ENCODE measurements around the gene ITGB3BP.
"Not testable (repeated sequence)": the region's sequence is repeated elsewhere in the genome, so short reads cannot be mapped to it uniquely, and the experiment has no call there.

ITGB3BP gene, protein sequence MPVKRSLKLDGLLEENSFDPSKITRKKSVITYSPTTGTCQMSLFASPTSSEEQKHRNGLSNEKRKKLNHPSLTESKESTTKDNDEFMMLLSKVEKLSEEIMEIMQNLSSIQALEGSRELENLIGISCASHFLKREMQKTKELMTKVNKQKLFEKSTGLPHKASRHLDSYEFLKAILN

GRCh38 chr1:63522891-63523728 lies at the start of gene ITGB3BP, which contains the start of gene EFCAB7:
Gene ITGB3BP, minus strand, starts transcription at chr1:63523225. Its CDS starts 92 bp downstream, at chr1:63523133.
Gene EFCAB7, plus strand, starts transcription at chr1:63523525. Its CDS starts 2,048 bp downstream, at chr1:63525573.
- peak; percentile 58 to 71 (median 66) for DNase-seq

DNA sequence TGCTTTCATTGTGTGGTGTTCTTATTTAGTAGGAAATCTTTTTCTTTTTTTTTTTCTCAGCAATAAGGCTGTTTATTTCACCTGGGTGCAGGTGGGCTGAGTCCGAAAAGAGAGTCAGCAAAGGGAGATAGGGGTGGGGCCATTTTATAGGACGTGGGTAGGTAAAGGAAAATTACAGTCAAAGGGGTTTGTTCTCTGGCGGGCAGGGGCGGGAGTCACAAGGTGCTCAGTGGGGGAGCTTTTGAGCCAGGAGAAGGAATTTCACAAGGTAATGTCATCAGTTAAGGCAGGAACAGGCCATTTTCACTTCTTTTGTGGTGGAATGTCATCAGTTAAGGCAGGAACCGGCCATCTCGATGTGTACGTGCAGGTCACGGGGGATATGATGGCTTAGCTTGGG lies 49.7 kb upstream of the ITGB3BP start:
- not testable (repeated sequence) for DNase-seq

- DNase-seq, result no peak
Measured at GRCh38 chr1:63569640-63570316, 46.8 kb upstream of the ITGB3BP start.

DNA sequence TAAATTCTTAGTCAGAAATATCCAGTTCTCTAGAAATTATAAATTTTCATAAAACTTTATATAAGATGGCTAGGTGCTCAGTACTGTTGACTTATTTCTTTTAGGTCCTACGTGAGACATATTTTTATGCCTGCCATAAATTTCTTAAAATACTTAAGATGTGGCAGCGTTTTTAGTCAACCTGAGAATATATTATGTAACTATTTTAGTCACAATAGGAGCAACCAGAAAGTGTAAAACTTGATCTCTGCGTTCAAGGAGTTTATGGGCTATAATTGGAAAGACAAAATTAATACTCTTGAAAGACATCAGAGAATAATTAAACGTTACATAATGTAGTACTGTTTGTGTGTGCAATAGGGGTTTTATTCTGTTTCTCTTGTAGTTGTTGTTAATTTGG lies 46.0 kb upstream of the ITGB3BP start:
- no peak for DNase-seq

DNA sequence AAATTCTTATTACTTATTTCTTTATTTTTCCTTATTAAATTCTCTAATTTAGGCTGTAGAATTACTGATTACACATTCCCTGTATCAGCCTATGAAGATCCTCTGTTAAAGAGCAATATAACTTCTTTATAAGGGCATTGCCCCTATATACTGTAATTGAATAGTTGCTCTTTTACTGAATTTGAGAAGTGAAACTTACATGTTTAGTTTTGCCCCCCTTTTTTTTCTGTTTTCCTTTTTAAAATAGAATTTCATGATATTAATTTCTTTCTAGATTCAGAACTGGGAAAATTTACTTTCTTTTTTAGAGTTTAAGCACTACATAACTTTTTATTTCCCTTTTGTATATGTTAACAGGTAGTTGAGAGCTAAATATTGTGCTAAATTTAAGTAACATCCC lies 40.7 kb upstream of the ITGB3BP start:
- DNase-seq, result no peak

- DNase-seq, result no peak
Measured at GRCh38 chr1:63559357-63559756, 36.3 kb upstream of the ITGB3BP start.

GRCh38 chr1:63557365-63557987 lies 34.5 kb upstream of the ITGB3BP start:
- no peak for DNase-seq

- DNase-seq, result no peak
Measured at GRCh38 chr1:63555480-63555879, 32.5 kb upstream of the ITGB3BP start.

DNA sequence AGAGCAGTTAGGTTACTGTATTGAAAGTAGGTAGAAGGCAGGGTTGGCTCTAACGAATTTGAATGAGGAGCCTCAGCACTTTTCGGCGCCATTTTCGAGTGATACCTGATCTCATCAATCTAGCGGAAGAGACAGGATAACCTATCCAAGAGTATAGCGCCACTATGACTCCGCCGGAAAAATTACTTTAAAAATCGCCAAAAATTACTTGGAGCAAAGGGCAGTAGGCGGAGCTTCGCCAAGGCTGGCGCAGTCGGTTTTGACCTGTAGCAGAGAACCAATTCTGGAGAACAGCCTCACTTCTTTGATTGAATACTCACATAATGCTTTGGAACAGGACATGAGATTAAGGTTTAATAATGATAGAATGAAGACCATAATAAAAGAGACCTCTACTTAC lies 25.9 kb upstream of the ITGB3BP start:
- no peak for DNase-seq

DNA sequence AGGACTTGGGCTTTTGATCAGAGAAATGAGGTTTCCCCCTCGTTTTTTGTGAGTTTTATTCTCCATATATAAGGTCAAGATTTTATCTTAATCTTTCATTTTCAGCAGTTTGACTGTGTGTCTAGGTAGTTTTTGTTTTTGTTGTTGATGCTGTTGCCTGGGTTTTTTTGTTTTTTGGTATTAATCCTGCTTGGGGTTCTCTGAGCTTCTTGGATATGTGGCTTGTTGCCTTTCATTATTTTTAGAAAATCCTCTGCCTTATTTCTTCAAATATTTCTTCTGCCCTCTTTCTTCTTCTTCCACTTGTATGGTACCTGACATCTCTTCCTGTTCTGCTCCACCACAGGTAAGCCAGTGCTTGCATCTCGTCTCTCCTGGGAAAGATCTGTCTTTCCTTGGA lies 25.3 kb upstream of the ITGB3BP start:
- DNase-seq, result no peak

- no peak for DNase-seq
Measured at GRCh38 chr1:63547621-63548294, 24.7 kb upstream of the ITGB3BP start.

DNA sequence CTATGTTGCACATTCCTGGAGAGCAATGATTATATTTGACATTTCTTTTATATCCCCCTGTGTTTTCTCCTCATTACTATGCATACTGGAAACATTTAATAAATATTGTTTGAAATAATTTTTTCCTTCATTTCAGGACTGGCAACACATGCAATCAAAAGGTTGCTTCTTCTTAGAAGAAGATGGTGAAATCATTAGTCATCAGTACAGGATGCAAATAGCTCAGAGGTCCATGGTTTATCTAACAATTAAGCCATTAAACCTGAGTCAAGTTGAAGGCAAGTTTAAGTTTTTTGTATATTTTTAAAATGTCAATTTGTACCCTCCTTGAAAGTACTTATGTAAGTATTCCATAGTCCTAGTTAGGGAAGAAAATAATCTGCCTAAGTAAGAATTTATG lies 22.8 kb upstream of the ITGB3BP start:
- no peak for DNase-seq

GRCh38 chr1:63537940-63538339 lies 14.9 kb upstream of the ITGB3BP start:
- DNase-seq, result no peak

GRCh38 chr1:63537006-63537405 lies 14.0 kb upstream of the ITGB3BP start:
- DNase-seq, result no peak

DNA sequence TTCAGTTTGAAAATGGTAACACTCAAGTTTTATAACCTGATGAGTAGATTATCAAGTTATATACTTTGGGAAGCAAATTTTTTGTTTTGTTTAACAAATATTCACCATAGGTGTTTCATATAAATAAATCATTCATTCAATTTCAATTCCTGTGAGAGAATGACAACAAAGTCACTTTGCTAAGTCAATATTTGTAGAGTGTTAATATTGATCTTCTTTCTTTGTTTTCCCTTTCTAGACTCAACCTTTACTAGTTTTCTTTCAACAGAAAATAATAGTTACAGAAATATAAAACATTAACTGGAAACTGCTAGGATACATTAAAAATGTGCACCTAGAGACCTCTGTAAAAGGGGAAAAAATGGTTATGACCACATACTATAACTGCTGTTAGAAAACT lies 11.4 kb upstream of the ITGB3BP start:
- DNase-seq, result no peak

DNA sequence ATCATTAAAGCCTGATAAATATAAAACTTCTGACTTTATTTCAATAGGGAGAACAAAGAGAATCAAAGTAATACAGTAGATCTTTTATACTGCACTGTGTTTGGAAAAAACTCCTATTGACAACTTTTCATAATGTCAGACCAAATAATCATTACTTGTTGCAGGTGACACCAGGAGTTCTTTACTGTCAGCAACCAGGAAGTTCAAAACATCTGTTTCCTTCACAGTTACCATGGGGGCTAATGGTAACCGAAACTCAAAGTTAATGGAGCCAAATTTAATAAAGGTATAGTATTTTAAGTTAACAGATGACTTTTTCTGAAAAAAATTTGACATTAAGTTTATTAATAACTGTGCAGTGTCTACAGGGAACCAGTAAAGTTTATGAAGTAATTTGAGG lies 10.9 kb upstream of the ITGB3BP start:
- DNase-seq, result no peak

DNA sequence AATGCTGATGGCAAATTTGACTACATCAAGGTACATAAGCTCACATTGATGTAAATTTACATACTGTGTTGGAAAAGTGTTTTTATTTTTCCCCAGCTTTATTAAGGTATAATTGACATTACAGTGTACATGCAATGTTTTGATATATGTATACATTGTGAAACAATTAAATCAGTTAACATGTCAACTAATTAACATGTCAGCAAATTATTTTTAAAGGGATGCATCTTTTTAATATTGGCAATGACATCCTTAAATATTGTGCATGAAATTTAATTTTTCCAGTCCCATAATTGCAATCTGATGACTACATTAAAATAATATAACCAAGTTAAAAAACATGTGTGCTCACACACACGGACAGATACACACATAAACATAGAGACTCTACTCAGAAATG lies 9.7 kb upstream of the ITGB3BP start:
- DNase-seq, result no peak

- no peak for DNase-seq
Measured at GRCh38 chr1:63524201-63524600, 1.2 kb upstream of the ITGB3BP start.

DNA sequence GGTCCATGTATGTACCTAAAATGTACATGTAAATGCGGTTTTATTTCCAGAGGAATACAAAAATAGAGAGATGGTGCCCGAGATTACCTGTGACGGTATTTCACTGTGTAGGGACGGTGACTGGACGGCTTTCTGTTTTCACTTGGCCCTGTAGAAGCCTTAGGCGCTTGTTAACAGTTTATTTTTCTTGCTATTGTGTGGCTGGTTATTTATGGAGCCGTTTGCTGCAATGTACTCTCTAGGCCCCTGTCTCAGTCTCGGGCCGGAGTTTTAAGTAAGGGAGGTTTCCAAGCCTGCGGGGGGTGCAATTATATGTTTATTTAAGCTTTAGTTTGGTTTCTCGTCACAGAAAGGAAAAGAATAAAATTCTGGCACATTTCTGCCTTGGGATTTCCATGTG lies 713 bp upstream of the ITGB3BP start:
- no peak for DNase-seq

DNA sequence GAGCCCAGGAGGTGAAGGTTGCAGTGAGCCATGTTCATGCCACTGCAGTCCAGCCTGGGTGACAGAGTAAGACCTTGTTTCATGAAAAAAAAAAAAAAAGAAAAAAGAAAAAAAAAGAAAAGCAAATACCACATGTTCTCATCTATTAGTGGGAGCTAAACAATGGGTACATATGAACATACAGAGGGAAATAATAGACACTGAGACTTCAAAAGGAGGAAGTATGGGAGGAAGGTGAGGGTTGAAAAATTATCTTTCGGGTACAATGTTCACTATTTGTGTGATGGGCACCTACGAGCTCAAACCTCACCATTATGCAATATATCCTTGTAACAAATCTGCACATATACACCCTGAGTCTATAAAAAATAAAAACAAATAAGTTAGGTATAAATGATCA lies 6.4 kb downstream of the ITGB3BP start:
- DNase-seq, result no peak

DNA sequence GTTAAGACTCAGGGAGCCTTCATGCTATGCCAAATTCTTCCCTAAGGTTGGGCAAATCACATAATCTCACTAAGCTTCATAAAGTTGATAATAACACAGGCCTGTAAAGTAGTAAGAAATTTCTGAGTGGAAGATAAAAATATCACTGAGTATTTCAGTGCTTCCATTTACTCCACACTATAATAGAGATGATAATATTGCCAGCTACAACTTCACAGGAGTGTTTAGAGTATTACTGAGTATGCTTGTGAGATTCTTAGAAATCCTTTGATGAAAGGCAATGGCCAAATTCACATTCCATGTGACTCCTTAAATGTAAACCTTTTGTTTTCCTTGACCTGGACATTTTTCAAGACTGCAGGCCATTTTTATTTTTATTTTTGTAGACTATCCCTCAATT lies 10.4 kb downstream of the ITGB3BP start:
- no peak for DNase-seq

DNA sequence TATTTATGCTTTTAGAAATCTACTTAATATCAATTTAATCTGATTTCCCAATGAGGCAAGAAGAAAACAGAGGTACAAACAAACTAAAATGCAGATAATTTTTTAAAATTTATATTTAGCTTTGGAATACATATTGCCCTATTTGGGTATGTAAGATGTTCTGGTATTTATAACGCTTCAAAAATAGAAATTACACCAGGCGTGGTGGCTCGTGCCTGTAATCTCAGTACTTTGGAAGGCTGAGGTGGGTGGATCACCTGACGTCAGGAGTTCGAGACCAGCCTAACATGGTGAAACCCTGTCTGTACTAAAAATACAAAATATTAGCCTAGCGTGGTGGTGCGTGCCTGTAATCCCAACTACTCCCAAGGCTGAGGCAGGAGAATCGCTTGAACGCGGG lies 13.3 kb downstream of the ITGB3BP start:
- no peak for DNase-seq

DNA sequence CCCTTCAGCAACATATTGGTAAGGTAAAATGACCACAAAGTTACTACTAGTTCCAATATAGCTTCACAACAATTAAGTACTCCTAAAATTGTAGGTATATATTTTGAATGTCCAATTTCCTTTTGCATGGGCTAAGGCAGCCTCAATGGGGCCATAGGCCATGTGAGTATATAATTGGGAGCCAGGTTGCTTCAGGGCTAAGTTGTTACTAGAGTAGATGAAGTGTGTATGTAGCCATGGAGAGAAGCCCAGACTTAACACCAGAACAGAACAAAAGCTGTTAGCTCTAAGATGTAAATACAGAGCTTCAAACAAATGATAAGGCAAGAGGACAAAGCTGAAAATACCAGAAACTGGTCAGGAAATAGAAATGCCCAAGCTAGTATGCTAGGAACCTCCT lies 16.2 kb downstream of the ITGB3BP start:
- DNase-seq, result no peak

Measured in activated naive CD4-positive, alpha-beta T cell (primary cell).